HCT116 (cell line): Measurements from ENCODE around the gene DGKG. TPM values are rescaled to one million over a fixed set of nuclear protein-coding genes. Genes with fewer than 3 reads are reported as not detected.

Experiments
- ATAC-seq: fragments of 200-7000 bp; cut with Tn5 transposase; 2 replicates; pipeline ENCODE4 v1.9.1; 2020; ENCODE audit warnings: mild to moderate bottlenecking, moderate library complexity
- BruUV-seq: library from RNA; stranded (reverse); fragments of 400-500 nt; replicated peaks from 2 replicates; lab custom pipeline; 2021; lab: Mats Ljungman, UMichigan
- CTCF ChIA-PET: fragments of 300-600 bp; sonication (Branson Sonifier 250); formaldehyde crosslinking; loops from one replicate; lab custom pipeline; 2021; ENCODE audit warnings: antibody characterized with exemption; lab: Charles Lee
- POLR2A ChIA-PET: fragments of 300-600, 350-600 bp; sonication (Branson Sonifier 250); formaldehyde crosslinking; loops from one replicate; lab custom pipeline; 2021; ENCODE audit warnings: antibody characterized with exemption; lab: Charles Lee
- RAD21 ChIA-PET, 2 experiments: fragments of 300-600 bp; sonication (Branson Sonifier 250); formaldehyde crosslinking; loops; one replicate each; lab custom pipeline; 2023; ENCODE audit warnings: low total read pairs in 2 of 2; ENCODE audit not compliant: uncharacterized antibody in 2 of 2, unreplicated experiment in 2 of 2, low non-redundant PET in 1 of 2; lab: Charles Lee
- DNase-seq: peaks from one replicate; pipeline ENCODE4 v3.0.0-alpha.2; 2010; ENCODE audit warnings: low read depth, low spot score
- H2AFZ ChIP-seq: fragments of 200-600 bp; shearing (Covaris generic), sonication (generic); 2 replicates; pipeline ENCODE4 v1.6.1; 2017; ENCODE audit warnings: low read depth, mixed run types, mixed read lengths, antibody characterized with exemption, low read length; ENCODE audit not compliant: poor library complexity, severe bottlenecking
- H3K27ac ChIP-seq: 2 replicates; pipeline ENCODE4 v1.5.1; 2012; ENCODE audit warnings: low read depth, low read length
- H3K27me3 ChIP-seq: fragments of 200-600 bp; sonication (generic); 2 replicates; pipeline ENCODE4 v1.6.1; 2016; ENCODE audit warnings: mixed run types, low read length, mixed read lengths; ENCODE audit not compliant: insufficient read depth
- H3K36me3 ChIP-seq, 2 experiments: fragments of 200-500 bp in 1 of 2; fragments of 200-600 bp in 1 of 2; sonication (Bioruptor generic) in 1 of 2; sonication (generic) in 1 of 2; 2 replicates each; pipeline versions ENCODE4 v1.5.1 to v1.6.1; 2014 to 2016; ENCODE audit warnings: low read length in 2 of 2, inconsistent platforms in 1 of 2, mixed read lengths in 1 of 2, mixed run types in 1 of 2; ENCODE audit not compliant: insufficient read depth in 2 of 2, control insufficient read depth in 1 of 2
- H3K4me1 ChIP-seq, 2 experiments: fragments of 200-600 bp in 1 of 2; sonication (generic) in 1 of 2; 2 replicates each; pipeline versions ENCODE4 v1.5.1 to v1.6.1; 2012 to 2017; ENCODE audit warnings: low read length in 2 of 2, inconsistent platforms in 1 of 2, mild to moderate bottlenecking in 1 of 2, mixed read lengths in 1 of 2, mixed run types in 1 of 2, moderate library complexity in 1 of 2; ENCODE audit not compliant: insufficient read depth in 2 of 2, control insufficient read depth in 1 of 2
- H3K4me2 ChIP-seq: fragments of 200-600 bp; sonication (generic); 2 replicates; pipeline ENCODE4 v1.6.1; 2017; ENCODE audit warnings: mixed run types, low read length, mixed read lengths
- H3K4me3 ChIP-seq, 2 experiments: fragments of 200-600 bp in 1 of 2; sonication (generic) in 1 of 2; replicated peaks in 1 of 2; 2 replicates each; pipeline ENCODE4 v1.5.1; 2011 to 2016; ENCODE audit warnings: low read length in 2 of 2, control low read depth in 1 of 2, low read depth in 1 of 2, mild to moderate bottlenecking in 1 of 2, mixed read lengths in 1 of 2, mixed run types in 1 of 2
- H3K79me2 ChIP-seq: fragments of 200-600 bp; sonication (generic); 2 replicates; pipeline ENCODE4 v1.6.1; 2017; ENCODE audit warnings: mild to moderate bottlenecking, mixed run types, low read length, moderate library complexity, mixed read lengths; ENCODE audit not compliant: insufficient read depth
- H3K9ac ChIP-seq: fragments of 200-600 bp; sonication (generic); 2 replicates; pipeline ENCODE4 v1.6.1; 2016; ENCODE audit warnings: low read length, mixed read lengths
- H3K9me2 ChIP-seq: fragments of 200-600 bp; sonication (generic), shearing (Covaris generic); 2 replicates; pipeline ENCODE4 v1.6.1; 2017; ENCODE audit warnings: mixed run types, mild to moderate bottlenecking, moderate library complexity; ENCODE audit not compliant: insufficient read depth
- H3K9me3 ChIP-seq, 2 experiments: fragments of 200-500 bp in 1 of 2; fragments of 200-600 bp in 1 of 2; sonication (Bioruptor generic) in 1 of 2; sonication (generic) in 1 of 2; 2 replicates each; pipeline ENCODE4 v1.6.1; 2014 to 2017; ENCODE audit warnings: low read length in 2 of 2, mixed read lengths in 2 of 2, inconsistent platforms in 1 of 2, low read depth in 1 of 2, mild to moderate bottlenecking in 1 of 2, mixed run types in 1 of 2, moderate library complexity in 1 of 2; ENCODE audit not compliant: control insufficient read depth in 1 of 2, insufficient read depth in 1 of 2
- H4K20me1 ChIP-seq: fragments of 200-600 bp; sonication (generic), shearing (Covaris generic); 2 replicates; pipeline ENCODE4 v1.6.1; 2017; ENCODE audit warnings: mixed run types, mild to moderate bottlenecking, moderate library complexity; ENCODE audit not compliant: insufficient read depth
- CBX3 ChIP-seq: IDR thresholded peaks from 2 replicates; pipeline ENCODE4 v1.6.1; 2012; ENCODE audit warnings: low read depth
- CTCF ChIP-seq, 3 experiments: fragments of 200-600 bp in 1 of 3; sonication (generic) in 1 of 3; IDR thresholded peaks in 2 of 3; conservative IDR thresholded peaks in 1 of 3; 2 replicates each; pipeline ENCODE4 v1.5.1; 2012 to 2017; ENCODE audit warnings: low read depth in 2 of 3, low read length in 2 of 3, antibody characterized with exemption in 1 of 3, borderline replicate concordance in 1 of 3, control low read depth in 1 of 3, mild to moderate bottlenecking in 1 of 3, mixed read lengths in 1 of 3, mixed run types in 1 of 3, moderate library complexity in 1 of 3; ENCODE audit not compliant: insufficient read depth in 1 of 3
- EZH2 ChIP-seq: fragments of 200-600 bp; sonication (generic); IDR thresholded peaks from 2 replicates; pipeline ENCODE4 v1.6.1; 2017; ENCODE audit warnings: antibody characterized with exemption, mixed run types
- EZH2phosphoT487 ChIP-seq: fragments of 200-600 bp; IDR thresholded peaks from 2 replicates; pipeline ENCODE4 v1.6.1; 2018; ENCODE audit warnings: antibody characterized with exemption, borderline replicate concordance
- FOSL1 ChIP-seq: IDR thresholded peaks from 2 replicates; pipeline ENCODE4 v1.6.1; 2012; ENCODE audit warnings: low read depth
- MAX ChIP-seq: IDR thresholded peaks from 2 replicates; pipeline ENCODE4 v1.6.1; 2012
- POLR2AphosphoS5 ChIP-seq: IDR thresholded peaks from 2 replicates; pipeline ENCODE4 v1.6.1; 2011; ENCODE audit warnings: mild to moderate bottlenecking, low read depth, low read length, moderate library complexity
- RAD21 ChIP-seq: IDR thresholded peaks from 2 replicates; pipeline ENCODE4 v1.6.1; 2012; ENCODE audit warnings: low read depth, mild to moderate bottlenecking
- REST ChIP-seq: IDR thresholded peaks from 2 replicates; pipeline ENCODE4 v1.6.1; 2012; ENCODE audit warnings: low read depth
- SIN3A ChIP-seq: IDR thresholded peaks from 2 replicates; pipeline ENCODE4 v1.6.1; 2012; ENCODE audit warnings: low read depth
- SP1 ChIP-seq: IDR thresholded peaks from 2 replicates; pipeline ENCODE4 v1.6.1; 2012; ENCODE audit warnings: low read depth
- YY1 ChIP-seq: IDR thresholded peaks from 2 replicates; pipeline ENCODE4 v1.6.1; 2011; ENCODE audit warnings: low read length, low read depth, moderate library complexity, mild to moderate bottlenecking; ENCODE audit not compliant: insufficient replicate concordance; ENCODE audit errors: extremely low read depth
- ZFX ChIP-seq: fragments of 450-650 bp; IDR thresholded peaks from 2 replicates; pipeline ENCODE4 v1.6.1; 2017
- intact Hi-C: fragments of 100-400 bp; cut with micrococcal nuclease; formaldehyde crosslinking; loops from 2 replicates; pipeline ENCODE4 v1.10.0; 2022
- total RNA-seq: library from RNA; stranded (reverse); gene quantifications from one replicate; pipeline ENCODE4 v1.2.1, GENCODE V29; 2021; ENCODE audit not compliant: unreplicated experiment

DGKG gene
- total RNA-seq, 1 experiment from 2014 or later, result 4.8 TPM

DNA sequence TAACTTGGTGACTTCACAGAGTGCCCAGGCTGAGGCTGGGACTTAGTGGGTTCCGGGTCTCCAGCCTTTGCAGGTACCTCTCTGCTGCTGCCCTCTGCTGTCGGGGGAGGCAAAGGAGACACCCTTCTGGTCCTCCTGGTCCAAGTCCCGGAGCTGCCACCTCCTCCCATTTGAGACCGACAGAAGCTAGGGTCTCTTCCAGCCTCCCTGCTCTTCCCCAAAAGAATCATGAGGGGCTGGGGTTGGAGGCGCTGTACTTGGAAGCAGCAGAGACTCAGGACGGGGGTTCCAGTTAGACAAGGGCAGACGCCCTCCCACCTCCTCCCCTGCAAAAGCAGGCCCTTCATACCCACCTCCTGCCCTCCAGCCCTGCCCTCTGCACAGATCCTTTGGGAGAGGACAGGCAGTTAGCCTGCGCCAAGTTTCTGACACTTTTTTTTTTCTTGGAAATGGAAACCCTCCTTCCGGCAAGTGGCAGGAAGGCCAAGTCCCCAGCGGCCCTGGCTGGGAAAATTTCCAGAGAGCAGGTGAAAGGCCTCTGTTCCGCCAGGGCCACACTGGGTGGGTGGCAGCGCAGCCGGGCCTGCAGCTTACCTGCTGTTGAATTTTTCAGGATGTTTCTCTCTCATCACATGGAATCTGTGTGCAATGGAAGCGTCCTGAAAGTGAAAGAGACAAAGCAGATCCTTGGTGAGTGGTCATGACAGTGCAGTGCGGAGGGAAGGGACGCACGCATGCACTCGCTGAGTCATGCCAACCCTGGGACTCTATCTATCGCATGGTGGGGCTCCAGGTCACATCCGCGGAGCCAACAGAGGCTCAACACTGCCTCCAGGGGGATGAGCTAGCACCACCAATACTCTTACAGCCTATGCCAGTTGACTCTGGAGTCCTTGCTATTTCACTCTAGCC is 119.9 kb downstream of the DGKG start:
- H3K9me2 ChIP-seq, result no peaks in the 10 kb centered on the region
- ATAC-seq, result peak; percentile 95
- no peaks in the 10 kb centered on the region for H3K27me3 ChIP-seq
- ChIA-PET CTCF (interaction anchor here (0.6 to 2.4 kb wide), 22 partner anchors 14 to 582 kb away, joined by 3 to 25 read pairs (median 6); partner anchors contain the start of gene ETV5), POLR2A (interaction anchor here (1.3 to 1.5 kb wide), 3 partner anchors 249 to 299 kb away, joined by 3 to 6 read pairs (median 3); no protein-coding TSS in a partner anchor), RAD21 (interaction anchor here (0.6 to 1.3 kb wide), 8 partner anchors 239 to 299 kb away, joined by 3 to 5 read pairs (median 4); no protein-coding TSS in a partner anchor)
- DNase-seq, result peak; percentile 80
- H4K20me1 ChIP-seq, result no peaks in the 10 kb centered on the region
- TF ChIP-seq SP1 (no peak), EZH2phosphoT487 (no peak), SIN3A (no peak), CTCF (IDR thresholded peaks at IDR 0.05 in 2 of 3, conservative IDR thresholded peaks at IDR 0.05 in 1 of 3; ENCODE audit: borderline replicate concordance in 1 of 3, insufficient read depth in 1 of 3, low read depth in 2 of 3, low read length in 2 of 3) (peak; percentile 76 to 92 (median 83)), CBX3 (0 out of 2 replicates have a peak, but pooled peaks have one; percentile 63), RAD21 (peak; percentile 91), REST (no peak), MAX (peak; percentile 87), ZFX (peak; percentile 87), YY1 (peak; percentile 6), EZH2 (no peak), POLR2AphosphoS5 (peak; percentile 60), FOSL1 (peak; percentile 26; the same call in 1 of the 2 replicates)
- intact Hi-C loops, result loop anchor here (1.0 to 5.0 kb wide), 4 partner anchors 133 to 259 kb away; partner anchors contain the start of gene ETV5
- peaks cover 2 to 19% of the 10 kb centered on the region in 2 experiments; a peak in 3 of 4 replicates for H3K4me1 ChIP-seq
- H2AFZ ChIP-seq, result peak overlapping the region; percentile 92
- peak overlapping the region; percentile 68 for H3K9ac ChIP-seq
- BruUV-seq, result TSS peak; percentile 49
- H3K27ac ChIP-seq, result peak overlapping the region; percentile 62
- H3K4me3 ChIP-seq, result peak overlapping the region; percentile 44 to 68
- H3K9me3 ChIP-seq, result no peaks in the 10 kb centered on the region
- H3K79me2 ChIP-seq, result no peaks in the 10 kb centered on the region
- peak overlapping the region; percentile 91 for H3K4me2 ChIP-seq
- H3K36me3 ChIP-seq, result no peaks in the 10 kb centered on the region
